HG03135 (cell line): ENCODE results near the gene MCM9.
"Not testable (repeated sequence)": the region's sequence is repeated elsewhere in the genome, so short reads cannot be mapped to it uniquely, and the experiment has no call there.

Experiments
- ATAC-seq: cut with Tn5 transposase; IDR thresholded peaks from one replicate; pipeline ENCODE4 v1.9.1; 2021; ENCODE audit warnings: mild to moderate bottlenecking, moderate library complexity; ENCODE audit not compliant: unreplicated experiment

Gene MCM9

DNA sequence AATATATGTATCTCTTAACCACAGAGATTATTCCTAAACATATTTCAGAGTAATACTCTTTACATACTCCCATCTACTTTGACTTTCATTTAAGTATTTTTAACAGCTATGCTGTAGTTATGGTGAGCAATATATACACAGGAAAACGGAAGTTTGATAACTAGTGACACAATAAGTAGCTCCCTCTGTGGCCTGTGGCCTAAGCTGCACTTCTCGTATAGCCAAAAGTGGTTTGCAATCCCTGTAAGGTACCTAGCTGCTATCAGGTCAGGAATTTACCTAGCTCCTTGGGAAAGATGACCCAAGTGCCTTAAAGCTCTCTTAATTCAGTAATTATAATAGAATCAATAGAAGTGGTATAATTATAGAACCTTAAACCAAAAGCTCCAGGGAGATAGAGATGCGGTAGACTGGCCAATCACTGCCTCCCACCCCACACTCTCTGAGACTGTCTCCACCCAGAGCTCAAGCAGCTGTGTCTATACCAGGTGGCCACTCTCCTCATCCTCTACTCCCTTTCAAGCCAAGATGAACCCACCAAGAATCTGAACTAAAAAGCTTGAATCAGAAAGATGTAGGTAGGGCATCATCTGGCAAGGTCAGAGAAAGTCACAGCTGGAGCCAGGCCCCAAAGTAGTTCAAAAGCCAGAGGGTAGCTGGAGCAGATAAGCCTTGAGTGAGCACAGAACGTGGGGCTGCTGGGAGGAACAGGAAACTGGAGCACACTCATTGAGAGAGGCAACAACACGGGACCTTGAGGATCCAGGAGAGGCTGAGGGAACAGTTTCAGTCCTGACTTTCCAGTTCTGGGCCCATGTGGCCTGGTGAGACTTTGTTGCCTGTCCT lies 125.9 kb downstream of the MCM9 start:
- ATAC-seq: peak; percentile 69

GRCh38 chr6:118804091-118804490 lies 130.9 kb downstream of the MCM9 start:
- no peak for ATAC-seq

GRCh38 chr6:118801257-118801656 lies 133.7 kb downstream of the MCM9 start:
- no peak for ATAC-seq

GRCh38 chr6:118800394-118801071 lies 134.4 kb downstream of the MCM9 start:
- ATAC-seq: peak; percentile 97

GRCh38 chr6:118799826-118800225 lies 135.1 kb downstream of the MCM9 start:
- no peak for ATAC-seq

GRCh38 chr6:118796548-118796947 lies 138.4 kb downstream of the MCM9 start:
- ATAC-seq: not testable (repeated sequence)

DNA sequence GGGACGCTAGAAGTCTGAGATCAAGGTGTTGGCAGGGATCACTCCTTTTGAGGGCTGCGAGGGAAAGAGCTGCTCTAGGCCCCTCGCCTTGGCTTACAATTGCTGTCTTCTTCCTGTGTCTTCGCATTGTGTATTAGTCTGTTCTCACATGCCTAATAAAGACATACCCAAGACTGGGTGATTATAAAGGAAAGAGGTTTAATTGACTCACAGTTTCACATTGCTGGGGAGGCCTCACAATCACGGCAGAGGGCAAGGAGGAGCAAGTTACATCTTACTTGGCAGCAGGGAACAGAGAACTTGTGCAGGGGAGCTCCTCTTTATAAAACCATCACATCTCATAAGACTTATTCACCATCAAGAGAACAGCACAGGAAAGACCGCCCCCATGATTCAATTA lies 143.5 kb downstream of the MCM9 start:
- no peak for ATAC-seq

GRCh38 chr6:118789954-118790353 lies 145.0 kb downstream of the MCM9 start:
- ATAC-seq: no peak

DNA sequence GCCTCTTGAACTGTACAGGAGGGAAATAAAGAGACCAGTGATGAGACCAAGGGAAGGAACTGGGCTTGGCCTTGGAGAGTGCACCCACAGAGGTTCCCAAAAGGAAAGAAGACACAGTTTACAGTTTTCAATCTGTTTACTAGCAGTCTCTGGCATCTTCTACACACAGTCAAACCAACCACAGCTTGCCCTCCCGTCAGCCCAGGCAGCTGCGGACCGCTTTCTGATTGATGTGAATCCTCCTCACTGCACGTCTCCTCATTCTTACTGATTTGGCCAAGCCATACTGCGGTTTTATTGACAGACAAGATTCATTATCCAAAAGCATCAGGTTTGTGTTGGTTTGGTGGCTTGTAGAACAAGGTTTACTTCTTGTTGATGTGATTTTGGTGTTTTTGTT lies 145.5 kb downstream of the MCM9 start:
- no peak for ATAC-seq

GRCh38 chr6:118788702-118789101 lies 146.3 kb downstream of the MCM9 start:
- ATAC-seq: no peak

GRCh38 chr6:118787724-118788423 lies 147.1 kb downstream of the MCM9 start:
- ATAC-seq: no peak

GRCh38 chr6:118786596-118787453 lies 148.1 kb downstream of the MCM9 start:
- ATAC-seq: no peak

DNA sequence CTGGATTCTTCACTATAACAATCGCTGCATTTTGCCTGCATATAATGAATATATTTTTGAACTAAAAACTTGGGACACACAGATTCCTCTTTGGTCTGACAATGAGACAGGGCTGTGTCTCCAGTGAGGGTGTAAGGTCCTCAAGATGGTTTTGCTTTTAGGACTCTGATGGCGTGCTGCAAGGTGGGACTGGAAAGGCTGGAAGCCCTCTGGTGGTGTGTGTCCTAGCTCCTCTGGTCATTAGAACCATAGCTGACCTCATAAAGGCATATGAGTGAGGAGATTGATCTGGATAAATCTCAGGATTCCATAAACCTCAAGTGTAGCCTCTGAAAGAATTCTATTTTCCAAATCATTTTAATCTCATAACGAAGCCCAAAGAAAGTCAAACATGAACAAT lies 149.4 kb downstream of the MCM9 start:
- no peak for ATAC-seq

GRCh38 chr6:118784641-118785164 lies 150.3 kb downstream of the MCM9 start:
- ATAC-seq: no peak

GRCh38 chr6:118783931-118784550 lies 150.9 kb downstream of the MCM9 start:
- no peak for ATAC-seq

DNA sequence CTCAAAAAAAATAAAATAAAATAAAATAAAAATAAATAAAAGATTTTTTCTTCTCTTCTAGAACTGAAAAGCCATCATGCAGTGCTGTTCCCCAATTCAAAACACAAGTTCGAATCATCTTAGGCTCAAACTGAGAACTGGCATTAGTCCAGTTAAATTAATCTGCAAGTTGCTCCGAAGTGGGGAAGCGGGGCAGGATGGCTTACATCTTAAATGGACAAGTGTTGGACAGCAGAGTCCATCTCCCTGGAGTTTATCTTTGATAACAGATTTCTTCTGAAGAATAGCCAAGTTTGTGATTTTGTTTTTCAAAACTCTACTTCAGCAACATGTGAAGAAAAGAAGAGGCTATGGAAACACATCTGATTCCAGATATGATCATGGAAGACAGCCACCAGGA lies 152.3 kb downstream of the MCM9 start:
- ATAC-seq: no peak

GRCh38 chr6:118781897-118782296 lies 153.1 kb downstream of the MCM9 start:
- ATAC-seq: no peak

DNA sequence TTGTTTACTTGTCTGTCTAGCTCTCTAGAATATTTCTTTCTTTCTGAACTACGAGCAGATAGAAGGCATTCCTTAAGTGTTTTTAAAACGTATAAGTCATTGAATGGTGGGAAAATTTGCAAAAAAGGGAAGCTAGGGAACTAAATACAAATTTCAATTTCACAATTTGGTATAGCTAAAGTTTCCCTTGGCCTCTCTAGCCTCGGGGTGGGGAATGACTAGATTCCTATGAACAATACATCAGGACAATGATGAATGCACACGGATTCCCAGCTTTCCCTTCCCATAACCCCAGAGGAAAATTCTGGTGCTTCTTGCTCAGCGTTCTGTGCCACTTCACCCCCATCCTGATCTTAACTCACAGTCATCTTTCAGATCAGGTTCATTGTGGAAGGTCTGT lies 154.3 kb downstream of the MCM9 start:
- no peak for ATAC-seq

- ATAC-seq: peak; percentile 87
Measured at GRCh38 chr6:118776607-118777549, 158.1 kb downstream of the MCM9 start.
